GM23338 (cell line): ENCODE data around the gene TAF3.

Experiments used
- CTCF ChIP-seq, 2 experiments: fragments of 200-600 bp in 1 of 2; sonication (generic) in 1 of 2; conservative IDR thresholded peaks; 2 replicates each; pipeline versions ENCODE4 v1.5.1 to v1.6.1; 2016 to 2017; ENCODE audit warnings: antibody characterized with exemption in 2 of 2, low read depth in 2 of 2, mild to moderate bottlenecking in 2 of 2, moderate library complexity in 1 of 2
- EZH2phosphoT487 ChIP-seq: fragments of 200-600 bp; sonication (generic); IDR thresholded peaks from one replicate; pipeline ENCODE4 v1.8.1; 2018; ENCODE audit warnings: antibody characterized with exemption; ENCODE audit not compliant: unreplicated experiment

- TF ChIP-seq CTCF (conservative IDR thresholded peaks at IDR 0.05; ENCODE audit: low read depth in 2 of 2) (no peak), EZH2phosphoT487 (no peak)
Observed at GRCh38 chr10:7887174-7887816, 69.0 kb downstream of the TAF3 start.
